Measurements from ENCODE around the gene CCDC71L.

The CCDC71L gene

DNA sequence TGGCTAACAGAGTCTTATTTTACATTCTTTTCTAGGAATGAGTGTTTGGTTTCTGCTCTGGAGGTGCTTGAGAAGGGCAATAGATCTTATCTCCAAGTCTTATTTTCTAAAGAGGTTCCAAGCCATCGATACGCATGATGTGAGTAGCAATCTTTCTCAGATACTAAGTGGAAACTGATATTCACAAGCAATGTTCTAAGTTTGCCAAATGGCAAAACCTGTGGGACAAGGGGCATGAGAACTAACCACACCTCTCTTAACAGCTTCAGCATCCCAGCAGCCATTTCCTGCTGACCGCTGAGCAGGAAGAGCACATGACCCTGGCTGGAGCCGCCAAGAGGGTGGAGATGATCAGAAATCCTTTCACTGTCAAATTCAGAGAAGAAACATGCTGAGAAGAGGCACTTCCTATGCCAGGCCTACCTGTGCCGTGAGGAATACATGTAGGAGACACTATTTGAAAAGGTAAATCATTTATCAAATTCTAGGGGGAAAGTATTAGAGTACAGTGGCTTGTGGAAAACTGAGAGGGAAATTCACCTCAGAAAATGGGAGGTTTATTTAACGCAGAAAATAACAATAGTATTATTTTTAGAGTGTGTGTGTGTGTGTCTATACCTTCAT is 35.2 kb downstream of the CCDC71L start:
- DNase-seq (ENCODE audit: low read depth in 2 of 2) = no peak

GRCh38 chr7:106623853-106624252 is 37.1 kb downstream of the CCDC71L start:
- DNase-seq (ENCODE audit: low read depth in 2 of 2) = no peak

DNA sequence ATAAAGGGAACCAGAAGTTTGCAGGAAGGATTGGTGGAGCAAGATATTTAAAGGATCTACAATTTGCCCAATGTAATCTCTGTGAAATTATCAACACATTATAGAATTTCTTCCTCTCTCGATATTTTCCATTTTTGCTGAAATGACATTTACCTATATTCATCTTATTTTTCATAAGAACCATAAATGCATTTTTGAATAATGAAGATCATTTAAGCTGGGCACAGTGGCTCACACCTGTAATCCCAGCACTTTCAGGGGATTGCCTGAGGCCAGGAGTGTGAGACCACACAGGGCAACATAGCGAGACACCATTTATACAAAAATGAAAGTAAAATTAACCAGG is 37.7 kb downstream of the CCDC71L start:
- DNase-seq (ENCODE audit: low read depth in 2 of 2) = no peak

DNA sequence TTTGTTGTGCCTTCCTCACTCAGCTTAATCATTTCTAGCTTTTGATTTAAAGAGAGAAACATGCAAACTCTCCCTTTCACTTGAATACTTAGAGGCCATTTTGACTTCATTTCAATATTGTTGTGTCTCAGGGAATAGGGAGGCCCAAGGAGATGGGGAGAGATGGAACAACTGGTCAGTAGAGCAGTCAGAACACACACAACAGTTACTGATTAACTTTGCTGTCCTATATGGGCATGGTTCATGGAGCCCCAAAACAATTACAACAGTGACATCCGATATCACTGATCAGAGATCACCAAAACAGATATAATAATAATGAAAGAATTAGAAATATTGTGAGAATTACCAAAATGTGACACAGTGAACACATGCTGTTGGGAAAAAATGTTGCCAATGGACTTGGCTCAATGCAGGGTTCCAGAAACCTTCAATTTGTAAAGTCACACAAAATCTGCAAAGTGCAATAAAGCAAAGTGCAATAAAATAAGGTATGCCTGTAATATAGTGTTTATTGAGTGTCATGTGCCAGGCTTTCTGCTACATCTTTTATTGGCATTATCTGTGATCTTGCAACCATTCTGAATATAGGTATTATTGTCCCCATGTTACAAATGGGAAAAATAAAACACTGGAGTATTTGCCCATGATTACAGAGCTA is 38.2 kb downstream of the CCDC71L start:
- DNase-seq (ENCODE audit: low read depth in 2 of 2) = no peak

- DNase-seq (ENCODE audit: low read depth in 2 of 2) = no peak
These were observed 39.4 kb downstream of the CCDC71L start for GRCh38 chr7:106621393-106622132.

GRCh38 chr7:106620676-106621075 is 40.3 kb downstream of the CCDC71L start:
- DNase-seq (ENCODE audit: low read depth in 2 of 2) = no peak

DNA sequence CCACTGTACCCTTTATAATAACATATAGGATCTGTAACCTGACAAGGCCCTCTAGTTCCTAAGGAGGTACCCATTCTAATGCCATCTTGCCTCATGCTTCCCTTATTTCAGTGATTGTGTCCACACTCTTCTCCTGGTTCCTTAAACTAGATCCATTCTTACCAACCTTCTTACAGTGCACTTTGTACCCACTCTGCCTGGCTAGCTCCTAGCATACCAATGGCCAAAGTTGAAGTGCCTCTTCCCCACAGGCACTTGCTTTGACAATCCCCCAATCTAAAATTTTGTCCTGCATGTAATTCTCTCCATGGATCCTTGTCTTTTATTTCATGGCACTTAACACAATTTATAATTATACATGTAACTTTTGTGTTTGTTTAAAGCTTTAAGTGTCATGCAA is 40.9 kb downstream of the CCDC71L start:
- DNase-seq (ENCODE audit: low read depth in 2 of 2) = no peak

GRCh38 chr7:106619213-106619612 is 41.7 kb downstream of the CCDC71L start:
- no peak for DNase-seq (ENCODE audit: low read depth in 2 of 2)

GRCh38 chr7:106618480-106618879 is 42.5 kb downstream of the CCDC71L start:
- DNase-seq (ENCODE audit: low read depth in 2 of 2) = no peak

- DNase-seq (ENCODE audit: low read depth in 2 of 2) = no peak
These were observed 43.1 kb downstream of the CCDC71L start for GRCh38 chr7:106617860-106618259.

GRCh38 chr7:106616708-106617051 is 44.3 kb downstream of the CCDC71L start:
- DNase-seq (ENCODE audit: low read depth in 2 of 2) = no peak

DNA sequence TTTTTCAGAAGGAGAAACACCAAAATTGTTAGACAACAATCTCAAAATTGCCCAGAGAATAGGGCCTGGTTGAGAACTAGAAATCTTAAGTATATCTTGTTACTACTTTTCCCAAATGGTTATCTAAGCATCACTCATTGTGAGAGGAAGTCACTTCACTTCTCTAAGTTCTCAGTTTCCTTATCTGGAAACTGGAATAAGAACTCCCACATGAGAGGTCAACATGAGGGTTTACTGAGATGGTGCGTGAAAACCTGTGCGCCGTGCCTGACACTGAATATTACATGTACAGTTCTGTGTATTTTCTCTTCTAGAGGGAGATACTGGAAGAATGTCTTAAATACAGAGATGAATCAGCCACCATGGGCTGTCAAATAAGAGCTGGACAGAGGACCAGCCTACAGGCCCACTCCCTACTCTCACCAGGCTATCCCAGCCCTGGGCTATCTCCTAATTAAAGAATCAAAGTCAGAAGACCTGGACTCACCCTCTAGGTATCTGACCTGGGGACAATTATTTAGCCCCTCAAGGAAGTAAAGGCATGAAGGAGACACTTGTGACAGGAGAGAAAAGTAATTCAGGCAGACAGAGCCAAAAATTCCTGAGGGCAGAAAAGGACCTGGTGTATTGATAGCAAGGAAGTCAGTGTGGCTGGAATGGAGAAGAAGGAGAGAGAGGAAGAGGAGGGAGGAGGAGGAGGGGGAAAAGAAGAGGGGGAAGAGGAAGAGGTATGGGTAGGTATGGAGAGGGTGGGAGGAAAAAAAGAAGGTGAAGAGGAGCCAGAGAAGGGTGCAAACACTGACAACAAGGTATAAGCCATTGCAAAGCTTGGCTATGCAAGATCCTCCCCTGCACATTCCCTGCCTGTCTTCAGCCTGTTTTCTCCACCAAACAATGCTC is 44.9 kb downstream of the CCDC71L start:
- no peak for DNase-seq (ENCODE audit: low read depth in 2 of 2)

DNA sequence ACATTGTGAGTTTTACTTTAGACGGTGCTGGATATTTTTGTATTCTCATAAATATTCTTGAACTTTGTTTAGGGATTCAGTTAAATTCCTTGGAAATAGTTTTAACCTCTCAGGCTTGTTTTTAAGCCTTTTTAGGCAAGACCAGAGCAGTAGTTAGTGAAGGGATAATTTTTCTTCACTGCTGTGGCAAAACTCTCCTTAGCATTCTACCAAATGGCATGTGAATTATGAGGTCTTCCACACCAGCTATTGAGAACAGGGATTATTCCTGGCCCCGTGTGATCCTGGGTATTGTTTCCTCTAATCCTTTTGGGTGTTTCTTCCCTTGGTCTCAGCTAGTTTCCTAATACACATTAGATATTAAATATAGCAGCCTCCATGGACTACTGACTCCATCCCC is 46.2 kb downstream of the CCDC71L start:
- no peak for DNase-seq (ENCODE audit: low read depth in 2 of 2)

DNA sequence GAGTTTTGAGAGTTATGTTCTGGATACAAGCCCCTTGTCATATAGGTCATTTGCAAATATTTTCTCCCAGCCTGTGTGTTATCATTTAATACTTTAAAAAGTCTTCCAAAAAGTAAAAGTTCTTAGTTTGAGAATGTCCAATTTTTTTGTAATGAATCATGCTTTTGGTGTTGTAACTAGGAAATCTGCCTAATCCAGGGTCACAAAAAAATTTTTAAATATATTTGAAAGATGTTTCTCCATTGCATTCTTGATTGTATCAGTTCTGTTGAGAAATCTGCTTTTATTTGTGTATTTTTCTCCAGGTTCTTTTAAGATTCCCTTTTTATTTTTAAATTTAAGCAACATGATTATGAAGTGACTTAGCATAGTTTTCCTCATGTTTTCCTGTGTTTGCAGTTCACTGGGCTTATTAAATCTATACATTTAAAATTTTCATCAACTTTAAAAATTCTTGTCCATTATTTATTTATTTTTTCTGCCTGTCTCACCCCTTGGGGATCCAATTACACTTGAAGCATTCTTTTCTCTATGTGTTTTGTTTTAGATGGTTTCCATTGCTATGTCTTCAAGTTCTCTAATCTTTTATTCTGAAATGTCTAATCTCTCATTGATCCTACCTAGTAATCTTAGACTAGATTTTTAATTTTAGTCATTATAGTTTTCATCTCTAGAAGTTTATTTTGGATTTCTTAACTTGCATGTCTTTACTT is 47.0 kb downstream of the CCDC71L start:
- DNase-seq (ENCODE audit: low read depth in 2 of 2) = no peak

GRCh38 chr7:106613279-106613678 is 47.7 kb downstream of the CCDC71L start:
- DNase-seq (ENCODE audit: low read depth in 2 of 2) = no peak

DNA sequence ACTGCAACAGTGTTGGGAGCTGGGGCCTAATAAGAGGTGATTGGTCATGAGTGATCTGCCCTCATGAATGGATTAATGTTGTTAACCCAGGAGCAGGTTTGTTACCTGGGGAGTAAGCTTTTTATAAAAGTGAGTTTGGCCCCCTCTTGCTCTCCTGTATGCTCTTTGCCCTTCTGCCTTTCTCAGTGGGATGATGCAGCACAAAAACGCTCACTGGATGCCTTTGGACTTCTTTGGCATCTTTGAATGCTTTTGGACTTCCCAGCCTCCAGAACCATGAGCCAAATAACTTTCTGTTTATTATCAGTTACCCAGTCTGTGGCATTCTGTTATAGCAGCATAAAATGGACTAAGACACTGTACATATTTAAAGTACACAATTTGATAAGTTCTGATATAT is 48.5 kb downstream of the CCDC71L start:
- DNase-seq (ENCODE audit: low read depth in 2 of 2) = no peak

DNA sequence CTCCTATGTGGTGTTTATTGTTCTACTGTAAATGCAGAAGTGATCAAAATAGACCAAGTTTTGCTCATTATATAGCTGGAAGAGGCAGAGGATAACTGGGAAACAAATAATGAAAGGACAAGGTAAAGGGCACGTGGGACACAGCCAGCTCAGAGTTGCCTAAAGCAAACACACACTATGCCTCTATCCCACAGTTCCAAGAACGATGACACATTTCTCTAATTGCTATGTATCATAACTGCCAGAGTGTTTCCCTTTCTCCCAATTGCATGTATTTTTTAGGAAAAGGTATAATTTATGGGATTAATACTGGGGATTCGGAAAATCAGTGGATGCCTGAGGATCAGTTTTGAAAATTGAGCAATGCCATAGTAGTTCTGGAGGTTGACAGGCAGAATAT is 49.0 kb downstream of the CCDC71L start:
- DNase-seq (ENCODE audit: low read depth in 2 of 2) = no peak

GRCh38 chr7:106610996-106611886 is 49.7 kb downstream of the CCDC71L start:
- DNase-seq (ENCODE audit: low read depth in 2 of 2) = no peak

GRCh38 chr7:106609416-106609815 is 51.5 kb downstream of the CCDC71L start:
- DNase-seq (ENCODE audit: low read depth in 2 of 2) = no peak

GRCh38 chr7:106608661-106609060 is 52.3 kb downstream of the CCDC71L start:
- no peak for DNase-seq (ENCODE audit: low read depth in 2 of 2)

Measured in stimulated activated CD8-positive, alpha-beta memory T cell treated with anti-CD3 and anti-CD28 coated beads, Interleukin-15, amount 100 ng/mL, for 4 hours (primary cell).